ENCODE data around the gene IGDCC3.

Gene IGDCC3

GRCh38 chr15:65406424-65407000 is 28.7 kb upstream of the IGDCC3 start:
- no peak overlapping the region for H3K4me3 ChIP-seq (ENCODE audit: low read length)
- TF ChIP-seq, protein P1, sequence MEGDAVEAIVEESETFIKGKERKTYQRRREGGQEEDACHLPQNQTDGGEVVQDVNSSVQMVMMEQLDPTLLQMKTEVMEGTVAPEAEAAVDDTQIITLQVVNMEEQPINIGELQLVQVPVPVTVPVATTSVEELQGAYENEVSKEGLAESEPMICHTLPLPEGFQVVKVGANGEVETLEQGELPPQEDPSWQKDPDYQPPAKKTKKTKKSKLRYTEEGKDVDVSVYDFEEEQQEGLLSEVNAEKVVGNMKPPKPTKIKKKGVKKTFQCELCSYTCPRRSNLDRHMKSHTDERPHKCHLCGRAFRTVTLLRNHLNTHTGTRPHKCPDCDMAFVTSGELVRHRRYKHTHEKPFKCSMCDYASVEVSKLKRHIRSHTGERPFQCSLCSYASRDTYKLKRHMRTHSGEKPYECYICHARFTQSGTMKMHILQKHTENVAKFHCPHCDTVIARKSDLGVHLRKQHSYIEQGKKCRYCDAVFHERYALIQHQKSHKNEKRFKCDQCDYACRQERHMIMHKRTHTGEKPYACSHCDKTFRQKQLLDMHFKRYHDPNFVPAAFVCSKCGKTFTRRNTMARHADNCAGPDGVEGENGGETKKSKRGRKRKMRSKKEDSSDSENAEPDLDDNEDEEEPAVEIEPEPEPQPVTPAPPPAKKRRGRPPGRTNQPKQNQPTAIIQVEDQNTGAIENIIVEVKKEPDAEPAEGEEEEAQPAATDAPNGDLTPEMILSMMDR (IDR thresholded peaks at IDR 0.05; ENCODE audit: insufficient read depth, low read depth, low read length, missing control alignments), result no peak
- DNase-seq (ENCODE audit: low read depth), result no peak

DNA sequence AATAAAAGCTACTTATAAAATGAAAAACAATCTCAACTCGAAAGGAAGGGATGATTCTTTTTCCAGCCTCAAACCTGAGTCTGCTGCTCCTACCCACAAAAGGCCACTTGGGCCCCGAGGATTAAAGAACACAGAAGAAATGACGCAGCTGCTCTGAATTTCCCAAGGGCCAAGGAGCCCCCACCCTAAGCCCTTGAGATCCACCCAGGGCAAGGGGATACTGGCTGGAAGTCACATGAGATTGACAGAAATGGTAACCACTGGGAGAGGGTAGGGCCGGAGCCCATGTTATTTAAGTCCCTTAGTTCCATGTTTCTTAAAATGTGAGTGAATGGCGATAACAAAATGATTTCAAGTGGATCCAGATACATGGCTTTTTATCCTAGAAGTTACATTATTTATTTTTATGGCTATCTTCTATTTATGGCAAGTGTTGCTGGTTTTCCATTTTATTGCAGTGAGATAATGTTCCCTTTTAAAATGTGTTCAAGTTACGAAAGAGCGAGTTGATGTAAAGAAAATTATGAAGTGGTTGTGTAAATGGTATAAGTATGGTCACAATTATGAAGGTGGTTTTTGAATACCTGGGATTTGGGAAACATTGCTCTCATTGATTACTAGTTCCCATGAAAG is 28.1 kb upstream of the IGDCC3 start:
- TF ChIP-seq, protein P1 (IDR thresholded peaks at IDR 0.05; ENCODE audit: insufficient read depth, low read depth, low read length, missing control alignments), result no peak
- no peak overlapping the region for H3K4me3 ChIP-seq (ENCODE audit: low read length)
- no peak for DNase-seq (ENCODE audit: low read depth)

DNA sequence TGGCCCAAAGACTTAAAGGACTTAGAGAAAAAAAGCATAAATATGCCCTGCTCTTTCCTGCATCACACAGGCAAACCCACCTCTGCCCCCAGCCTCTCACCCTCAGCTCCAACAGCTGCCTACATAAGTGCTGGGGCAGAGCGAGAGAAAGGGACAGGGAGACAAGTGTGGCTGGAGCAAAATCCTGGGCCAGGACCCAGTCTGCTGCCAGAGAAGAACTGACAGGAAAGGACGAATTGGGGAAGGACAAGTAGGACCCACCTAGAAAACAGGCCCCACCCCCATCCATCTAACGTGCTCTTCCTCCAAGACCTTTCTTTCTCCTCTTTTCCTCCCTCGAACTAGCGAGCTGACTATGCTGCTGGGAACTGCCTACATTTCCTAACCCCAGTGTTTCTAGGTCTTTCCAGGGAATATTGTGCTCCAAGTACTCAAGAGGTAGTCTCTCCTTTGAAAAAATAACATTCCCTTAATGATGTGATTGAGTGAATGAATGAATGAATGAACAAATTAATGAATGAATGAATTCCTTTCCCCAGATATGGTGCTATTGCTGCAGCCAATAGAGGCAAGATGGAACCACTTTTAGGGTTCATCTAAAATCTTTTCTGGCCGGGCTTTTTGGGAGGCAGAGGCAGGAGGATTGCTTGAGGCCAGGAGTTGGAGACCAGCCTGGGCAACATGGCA is 26.5 kb upstream of the IGDCC3 start:
- no peak overlapping the region for H3K4me3 ChIP-seq (ENCODE audit: low read length)
- TF ChIP-seq, protein P1 (IDR thresholded peaks at IDR 0.05; ENCODE audit: insufficient read depth, low read depth, low read length, missing control alignments), result no peak
- no peak for DNase-seq (ENCODE audit: low read depth)

DNA sequence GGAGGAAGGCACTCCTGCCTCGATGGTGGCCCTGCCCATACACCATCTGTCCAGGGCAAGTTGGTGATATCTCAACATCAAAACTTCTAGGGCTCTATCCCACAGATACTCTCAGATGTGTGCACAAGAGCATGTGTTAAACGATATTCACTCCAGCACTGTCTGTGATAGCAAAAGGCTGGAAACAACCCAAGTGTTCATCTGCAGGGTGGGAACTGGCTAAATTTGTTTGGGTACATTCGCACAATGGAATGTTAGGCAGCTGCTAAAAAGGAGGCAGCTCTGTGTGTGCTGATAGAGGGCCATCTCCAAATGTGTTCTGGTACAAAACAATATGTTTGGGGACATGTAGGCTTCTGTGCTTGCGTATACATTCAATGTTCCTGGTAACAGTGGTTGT is 25.2 kb upstream of the IGDCC3 start:
- DNase-seq (ENCODE audit: low read depth), result no peak
- TF ChIP-seq, protein P1 (IDR thresholded peaks at IDR 0.05; ENCODE audit: insufficient read depth, low read depth, low read length, missing control alignments), result no peak
- no peak overlapping the region for H3K4me3 ChIP-seq (ENCODE audit: low read length)

GRCh38 chr15:65401611-65402240 is 23.9 kb upstream of the IGDCC3 start:
- no peak for DNase-seq (ENCODE audit: low read depth)
- TF ChIP-seq, protein P1 (IDR thresholded peaks at IDR 0.05; ENCODE audit: insufficient read depth, low read depth, low read length, missing control alignments), result no peak
- H3K4me3 ChIP-seq (ENCODE audit: low read length), result no peak overlapping the region

DNA sequence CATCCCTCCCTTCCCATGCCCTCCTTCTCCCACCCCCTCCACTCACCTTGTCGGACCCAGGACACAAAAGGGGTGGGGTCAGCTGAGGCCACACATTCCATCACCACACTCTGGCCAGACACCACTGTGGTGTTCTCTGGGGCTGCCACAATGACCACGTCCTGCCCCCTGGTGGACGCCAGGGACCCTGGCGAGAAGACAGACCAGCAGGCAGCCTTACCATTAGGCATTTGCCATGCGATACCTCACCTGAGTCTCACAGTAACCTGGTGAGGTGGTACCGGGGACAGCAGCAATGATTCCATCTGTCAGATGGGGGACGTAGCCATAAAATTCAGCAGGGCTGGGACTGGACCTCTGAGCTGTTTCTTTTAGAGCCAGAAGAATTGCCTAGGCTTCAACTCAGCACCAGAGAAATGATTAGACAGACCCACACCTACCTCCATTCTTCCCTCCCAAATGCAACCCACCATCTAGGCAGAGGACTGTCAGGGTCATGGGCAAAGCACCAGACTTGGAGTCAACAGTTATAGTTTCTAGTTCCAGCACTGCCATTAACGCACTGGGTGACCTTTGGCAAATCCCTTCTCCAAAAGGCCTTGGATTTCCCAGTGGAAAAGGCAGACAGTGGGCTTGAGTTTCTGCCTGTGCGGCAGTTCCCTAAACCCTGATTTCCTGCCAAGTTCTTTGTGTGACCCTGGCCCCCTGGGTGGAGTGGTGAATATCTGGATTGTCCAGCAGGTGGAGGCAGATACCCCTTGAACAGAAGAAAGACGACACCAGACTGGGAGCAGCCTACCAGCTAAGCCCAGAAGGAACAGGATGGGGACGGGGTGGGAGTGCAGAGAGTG is 23.2 kb upstream of the IGDCC3 start:
- DNase-seq (ENCODE audit: low read depth), result peak; percentile 63
- TF ChIP-seq, protein P1 (IDR thresholded peaks at IDR 0.05; ENCODE audit: insufficient read depth, low read depth, low read length, missing control alignments), result peak; percentile 80
- H3K4me3 ChIP-seq (ENCODE audit: low read length), result no peak overlapping the region
